Measurements from ENCODE around the gene LCOR.

DNA sequence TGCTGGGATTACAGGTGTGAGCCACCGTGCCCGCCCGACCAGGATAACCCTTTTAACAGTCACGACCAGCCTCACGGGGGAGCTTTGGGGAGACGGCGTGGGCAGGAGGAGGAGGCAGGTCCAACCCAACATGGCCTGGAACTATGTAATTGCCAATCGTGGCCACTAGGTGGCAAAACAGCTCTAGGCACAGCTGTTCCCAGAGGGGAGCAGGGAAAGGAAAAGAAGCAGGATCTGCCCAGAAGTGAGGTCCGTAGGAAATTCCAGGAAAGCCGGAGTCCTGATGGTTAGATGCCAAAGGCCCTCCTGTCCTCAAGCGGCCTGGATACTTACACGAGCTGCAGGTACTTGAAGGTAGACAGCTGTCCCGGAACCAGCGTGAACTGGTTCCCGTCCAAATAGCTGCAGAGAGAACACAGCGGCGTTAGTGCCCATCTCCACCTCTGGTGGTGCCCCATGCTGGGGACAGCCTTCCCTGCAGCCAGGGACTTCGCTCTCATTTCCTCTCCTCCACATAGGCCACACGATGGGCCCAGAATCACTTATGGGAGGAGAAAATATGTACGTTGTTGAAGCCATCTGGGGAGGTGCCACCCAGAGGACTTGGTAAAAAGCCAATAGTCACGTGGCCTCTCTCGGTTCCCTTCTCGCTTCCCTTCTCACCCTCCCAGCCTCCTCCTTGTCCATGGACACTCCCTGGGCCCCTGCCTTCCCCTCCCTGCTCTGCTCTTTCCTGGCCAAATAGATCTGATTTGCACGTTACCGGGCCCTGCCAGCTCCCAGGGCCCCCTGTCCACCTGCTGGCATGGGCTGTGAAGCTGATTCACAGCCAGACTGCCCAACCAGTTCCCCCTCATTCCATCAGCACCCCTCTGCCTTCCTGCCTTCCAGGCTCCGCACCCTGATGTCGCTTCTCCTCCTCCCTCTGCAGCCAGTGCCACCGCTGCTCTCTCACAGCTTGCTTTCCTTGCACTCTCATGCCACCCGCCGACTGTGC is 205.6 kb downstream of the LCOR start:
- TF ChIP-seq, protein P1, sequence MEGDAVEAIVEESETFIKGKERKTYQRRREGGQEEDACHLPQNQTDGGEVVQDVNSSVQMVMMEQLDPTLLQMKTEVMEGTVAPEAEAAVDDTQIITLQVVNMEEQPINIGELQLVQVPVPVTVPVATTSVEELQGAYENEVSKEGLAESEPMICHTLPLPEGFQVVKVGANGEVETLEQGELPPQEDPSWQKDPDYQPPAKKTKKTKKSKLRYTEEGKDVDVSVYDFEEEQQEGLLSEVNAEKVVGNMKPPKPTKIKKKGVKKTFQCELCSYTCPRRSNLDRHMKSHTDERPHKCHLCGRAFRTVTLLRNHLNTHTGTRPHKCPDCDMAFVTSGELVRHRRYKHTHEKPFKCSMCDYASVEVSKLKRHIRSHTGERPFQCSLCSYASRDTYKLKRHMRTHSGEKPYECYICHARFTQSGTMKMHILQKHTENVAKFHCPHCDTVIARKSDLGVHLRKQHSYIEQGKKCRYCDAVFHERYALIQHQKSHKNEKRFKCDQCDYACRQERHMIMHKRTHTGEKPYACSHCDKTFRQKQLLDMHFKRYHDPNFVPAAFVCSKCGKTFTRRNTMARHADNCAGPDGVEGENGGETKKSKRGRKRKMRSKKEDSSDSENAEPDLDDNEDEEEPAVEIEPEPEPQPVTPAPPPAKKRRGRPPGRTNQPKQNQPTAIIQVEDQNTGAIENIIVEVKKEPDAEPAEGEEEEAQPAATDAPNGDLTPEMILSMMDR (IDR thresholded peaks at IDR 0.05), result peak; percentile 39 to 75
- no peak for TF ChIP-seq POLR2AphosphoS5 (IDR thresholded peaks at IDR 0.05)
- TF ChIP-seq POLR2A (IDR thresholded peaks at IDR 0.05), result no peak

All from suprapubic skin (tissue), 4 donors.